ENCODE measurements around the gene RTN3.

RTN3 gene

DNA sequence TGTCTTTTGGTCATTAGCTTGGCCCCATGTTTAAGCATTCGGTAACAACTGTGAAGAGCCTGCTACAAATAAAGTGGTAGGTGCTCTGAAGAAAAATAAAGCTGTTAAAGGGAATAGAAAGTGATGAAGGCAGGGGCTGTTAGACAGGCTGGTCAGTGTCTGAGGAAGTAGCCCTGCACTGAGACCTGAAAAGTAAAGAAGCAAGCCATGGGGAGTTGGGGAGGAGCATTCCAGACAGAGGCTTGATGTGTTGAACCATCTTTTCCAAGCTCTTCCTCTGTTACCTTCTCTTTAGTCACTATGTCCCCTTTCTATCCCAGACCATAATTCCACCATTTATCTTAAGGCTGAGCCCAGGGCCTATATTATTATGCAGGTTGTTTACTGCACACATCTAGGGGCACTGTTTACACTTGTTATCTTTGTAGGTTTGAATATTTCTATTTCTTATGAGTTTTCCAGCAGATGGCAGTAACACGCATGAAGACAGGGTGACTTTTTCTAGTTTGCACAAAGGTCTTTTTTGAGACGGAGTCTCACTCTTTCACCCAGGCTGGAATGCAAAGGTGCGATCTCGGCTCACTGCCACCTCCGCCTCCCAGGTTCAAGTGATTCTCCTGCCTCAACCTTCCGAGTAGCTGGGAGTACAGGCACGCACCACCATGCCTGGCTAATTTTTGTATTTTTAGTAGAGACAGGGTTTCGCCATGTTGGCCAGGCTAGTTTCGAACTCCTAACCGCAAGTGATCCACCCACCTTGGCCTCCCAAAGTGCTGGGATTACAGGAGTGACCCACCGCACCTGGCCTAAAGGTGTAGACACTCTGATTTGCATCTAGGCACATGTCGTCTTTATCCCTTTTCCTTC lies 64.2 kb downstream of the RTN3 start:
- no peak for TF ChIP-seq CTCF (IDR thresholded peaks at IDR 0.05; ENCODE audit: extremely low read depth, missing control alignments)
- DNase-seq (ENCODE audit: low spot score) = no peak

GRCh38 chr11:63747011-63747410 lies 65.7 kb downstream of the RTN3 start:
- no peak for TF ChIP-seq CTCF (IDR thresholded peaks at IDR 0.05; ENCODE audit: extremely low read depth, missing control alignments)
- no peak for DNase-seq (ENCODE audit: low spot score)

- DNase-seq (ENCODE audit: low spot score) = no peak
- TF ChIP-seq CTCF (IDR thresholded peaks at IDR 0.05; ENCODE audit: extremely low read depth, missing control alignments) = no peak
Observed at GRCh38 chr11:63749624-63750023, 68.3 kb downstream of the RTN3 start.

DNA sequence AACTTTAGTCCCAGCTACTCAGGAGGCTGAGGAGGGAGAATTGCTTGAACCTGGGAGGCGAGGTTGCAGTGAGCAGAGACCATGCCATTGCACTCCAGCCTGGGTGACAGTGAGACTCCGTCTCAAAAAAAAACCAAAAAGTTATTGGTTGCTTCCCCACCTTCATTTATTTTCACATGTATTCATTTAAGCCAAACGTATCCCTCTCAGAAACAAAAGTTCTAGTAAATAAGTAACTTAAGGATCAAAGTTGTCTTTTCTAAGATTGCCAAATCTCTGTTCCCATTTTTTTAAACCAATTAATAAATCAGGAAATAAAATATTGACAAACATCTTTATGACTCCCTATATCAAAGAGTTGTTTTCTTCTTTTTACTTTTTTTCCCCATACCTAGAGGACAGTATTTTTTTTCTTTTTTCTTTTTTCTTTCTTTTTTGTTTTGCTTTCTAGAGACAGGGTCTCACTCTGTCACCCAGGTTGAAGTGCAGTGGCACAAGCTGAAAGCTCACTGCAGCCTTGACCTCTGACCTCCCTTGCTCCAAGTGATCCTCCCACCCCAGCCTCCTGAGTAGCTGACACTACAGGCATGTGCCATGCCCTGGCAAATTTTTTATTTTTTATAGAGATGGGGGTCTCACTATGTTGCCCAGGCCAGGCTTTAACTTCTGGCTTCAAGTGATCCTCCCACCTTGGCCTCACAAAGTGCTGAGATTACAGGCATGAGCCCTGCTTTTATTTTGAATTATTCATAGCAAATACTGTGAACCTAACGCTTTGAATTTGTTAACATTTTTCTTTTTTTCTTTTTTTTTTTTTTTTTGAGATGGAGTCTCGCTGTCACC lies 75.8 kb downstream of the RTN3 start:
- TF ChIP-seq CTCF (IDR thresholded peaks at IDR 0.05; ENCODE audit: extremely low read depth, missing control alignments) = no peak
- DNase-seq (ENCODE audit: low spot score) = no peak

- TF ChIP-seq CTCF (IDR thresholded peaks at IDR 0.05; ENCODE audit: extremely low read depth, missing control alignments) = no peak
- DNase-seq (ENCODE audit: low spot score) = no peak
Observed at GRCh38 chr11:63760487-63761079, 79.3 kb downstream of the RTN3 start.

- TF ChIP-seq CTCF (IDR thresholded peaks at IDR 0.05; ENCODE audit: extremely low read depth, missing control alignments) = no peak
- DNase-seq (ENCODE audit: low spot score) = no peak
Observed at GRCh38 chr11:63761188-63761587, 79.9 kb downstream of the RTN3 start.
